K562 (cell line): ENCODE results near the gene SFI1. TPM values are rescaled to one million over a fixed set of nuclear protein-coding genes. Genes with fewer than 3 reads are reported as not detected.

ENCODE experiments used
- FOXK2 ChIP-seq, 2 experiments: fragments of 450-650 bp; IDR thresholded peaks in 1 of 2; conservative IDR thresholded peaks in 1 of 2; 2 replicates each; pipeline ENCODE4 v1.6.1; 2016; ENCODE audit warnings: low read depth in 2 of 2, mild to moderate bottlenecking in 1 of 2
- GTF2E2 ChIP-seq: fragments of 200-800 bp; sonication (Bioruptor generic); IDR thresholded peaks from 2 replicates; pipeline ENCODE4 v1.6.1; 2016; ENCODE audit warnings: missing genetic modification characterization, missing compliant biosample characterization
- LEF1 ChIP-seq: fragments of 450-650 bp; IDR thresholded peaks from 2 replicates; pipeline ENCODE4 v1.6.1; 2016; ENCODE audit warnings: mild to moderate bottlenecking
- NFYB ChIP-seq: IDR thresholded peaks from 2 replicates; pipeline ENCODE4 v1.6.1; 2011; ENCODE audit warnings: mild to moderate bottlenecking, moderate library complexity; ENCODE audit not compliant: insufficient read length; ENCODE audit errors: extremely low read depth
- SMC3 ChIP-seq: conservative IDR thresholded peaks from 2 replicates; pipeline ENCODE4 v1.6.1; 2011; ENCODE audit warnings: low read depth, low read length, improper control_type of control experiment; ENCODE audit not compliant: insufficient read depth
- ZBED1 ChIP-seq: IDR thresholded peaks from 2 replicates; pipeline ENCODE4 v1.6.1; 2014
- ZFP30 ChIP-seq: fragments of 250-450 bp; sonication (Bioruptor Pico); IDR thresholded peaks from 2 replicates; pipeline ENCODE4 v1.8.0; 2022; ENCODE audit warnings: moderate library complexity, mild to moderate bottlenecking, inconsistent platforms, borderline replicate concordance
- ZNF134 ChIP-seq: fragments of 250-450 bp; sonication (Bioruptor Pico); conservative IDR thresholded peaks from 2 replicates; pipeline ENCODE4 v1.4.0; 2020
- ZNF311 ChIP-seq: fragments of 250-450 bp; sonication (Bioruptor Pico); IDR thresholded peaks from 2 replicates; pipeline ENCODE4 v1.4.0; 2020; ENCODE audit warnings: mild to moderate bottlenecking, moderate library complexity
- ZNF57 ChIP-seq: fragments of 450-650 bp; formaldehyde crosslinking; IDR thresholded peaks from 2 replicates; pipeline ENCODE4 v1.4.0; 2020; ENCODE audit warnings: mild to moderate bottlenecking, moderate library complexity
- ZNF583 ChIP-seq: fragments of 250-450 bp; sonication (Bioruptor Pico); IDR thresholded peaks from 2 replicates; pipeline ENCODE4 v1.4.0; 2020
- polyA plus RNA-seq, 8 experiments: library from polyadenylated mRNA; depleted of rRNA in 4 of 8; stranded (reverse) in 5 of 8; unstranded in 3 of 8; fragments of >200 nt; fragmentation: Nextera tagmentation in 2 of 8; fragmentation: Illumina TruSeq in 1 of 8; extraction: Ambion mirVana in 2 of 8; extraction: Trizol in 1 of 8; gene quantifications; 2 replicates each; pipeline versions ENCODE4 v1.2.1 to v1.2.3, GENCODE V29; 2011 to 2014; ENCODE audit warnings: inconsistent platforms in 1 of 8, missing spikeins in 1 of 8
- total RNA-seq, 7 experiments: library from RNA; depleted of rRNA in 6 of 7; stranded (reverse); fragments of >200 nt in 6 of 7; fragmentation: Illumina TruSeq in 2 of 7; extraction: Trizol in 2 of 7; gene quantifications; 2 replicates each; pipeline versions ENCODE4 v1.2.1 to v1.2.3, GENCODE V29; 2011 to 2021; ENCODE audit warnings: low replicate concordance in 1 of 7
- TF ChIP-seq, protein P1 (sequence below): fragments of 200-400 bp; formaldehyde crosslinking; IDR thresholded peaks from 2 replicates; pipeline ENCODE4 v1.6.1; 2017; ENCODE audit warnings: mild to moderate bottlenecking, low read depth, low read length, moderate library complexity
- TF ChIP-seq, protein P2 (sequence below): fragments of 250-450 bp; sonication (Bioruptor Pico); IDR thresholded peaks from 2 replicates; pipeline ENCODE4 v1.4.0; 2020; ENCODE audit warnings: mild to moderate bottlenecking
- TF ChIP-seq, protein P3 (sequence below): fragments of 150-350 bp; IDR thresholded peaks from 2 replicates; pipeline ENCODE4 v1.6.1; 2014; ENCODE audit warnings: low read depth, mild to moderate bottlenecking, low read length, borderline replicate concordance
- TF ChIP-seq, protein P4 (sequence below): fragments of 450-650 bp; IDR thresholded peaks from 2 replicates; pipeline ENCODE4 v1.6.1; 2017; ENCODE audit warnings: antibody characterized with exemption, mild to moderate bottlenecking

Gene SFI1
- total and polyA plus RNA-seq, 9 of the 15 experiments (the other 6 are each of a cell fraction or from before 2014, with no cell fraction given): 3.0 to 25.6 (median 14.1) TPM

DNA sequence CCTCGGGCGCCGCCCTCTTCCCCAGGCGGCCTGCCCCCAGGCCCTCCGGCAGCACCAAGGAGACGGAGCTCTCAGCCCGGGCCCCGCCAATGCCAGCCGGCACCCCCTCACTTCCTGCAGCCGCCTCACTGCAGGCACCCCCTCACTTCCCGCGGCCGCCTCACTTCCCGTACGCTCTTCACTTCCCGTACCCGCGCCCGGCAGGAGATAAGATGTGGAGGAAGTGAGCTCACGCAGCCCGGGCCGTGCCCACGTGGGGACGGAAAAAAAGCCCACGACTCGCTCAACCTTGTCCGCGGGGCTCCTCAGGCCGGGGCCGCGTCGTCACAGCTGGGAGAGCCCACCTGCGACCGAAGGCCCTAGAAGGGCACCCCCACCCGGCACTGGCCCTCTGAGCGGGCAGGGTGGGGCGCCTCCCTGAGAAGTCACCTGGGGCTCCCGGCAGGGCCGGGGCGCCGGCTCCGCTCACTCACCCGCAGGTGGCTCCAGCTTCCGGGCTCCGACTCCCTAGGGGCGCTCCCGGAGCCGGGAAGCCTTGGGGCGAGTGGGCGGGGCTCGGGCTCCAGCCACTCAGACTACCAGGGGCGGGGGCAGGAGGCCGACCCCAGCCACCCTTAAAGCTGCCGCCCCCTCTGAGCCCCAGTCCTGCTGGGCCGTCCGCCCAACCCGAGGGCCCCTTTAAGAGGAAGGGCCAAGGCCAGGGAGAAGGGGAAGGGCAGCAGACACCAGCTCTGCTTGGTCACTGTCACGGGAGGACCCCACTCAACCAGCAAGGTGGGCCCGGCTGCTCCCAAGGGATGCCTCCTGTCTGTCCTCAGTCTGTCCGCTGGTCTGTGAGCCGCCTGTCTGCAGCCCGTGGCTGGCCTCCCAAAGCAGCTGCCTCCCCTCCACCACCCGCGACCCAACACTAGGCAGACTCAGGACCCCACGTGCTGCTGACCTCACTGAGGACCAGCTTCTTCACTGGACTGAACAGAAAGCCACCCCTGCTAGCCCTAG is 134.3 kb downstream of the SFI1 start (continued):
- TF ChIP-seq, protein P1, sequence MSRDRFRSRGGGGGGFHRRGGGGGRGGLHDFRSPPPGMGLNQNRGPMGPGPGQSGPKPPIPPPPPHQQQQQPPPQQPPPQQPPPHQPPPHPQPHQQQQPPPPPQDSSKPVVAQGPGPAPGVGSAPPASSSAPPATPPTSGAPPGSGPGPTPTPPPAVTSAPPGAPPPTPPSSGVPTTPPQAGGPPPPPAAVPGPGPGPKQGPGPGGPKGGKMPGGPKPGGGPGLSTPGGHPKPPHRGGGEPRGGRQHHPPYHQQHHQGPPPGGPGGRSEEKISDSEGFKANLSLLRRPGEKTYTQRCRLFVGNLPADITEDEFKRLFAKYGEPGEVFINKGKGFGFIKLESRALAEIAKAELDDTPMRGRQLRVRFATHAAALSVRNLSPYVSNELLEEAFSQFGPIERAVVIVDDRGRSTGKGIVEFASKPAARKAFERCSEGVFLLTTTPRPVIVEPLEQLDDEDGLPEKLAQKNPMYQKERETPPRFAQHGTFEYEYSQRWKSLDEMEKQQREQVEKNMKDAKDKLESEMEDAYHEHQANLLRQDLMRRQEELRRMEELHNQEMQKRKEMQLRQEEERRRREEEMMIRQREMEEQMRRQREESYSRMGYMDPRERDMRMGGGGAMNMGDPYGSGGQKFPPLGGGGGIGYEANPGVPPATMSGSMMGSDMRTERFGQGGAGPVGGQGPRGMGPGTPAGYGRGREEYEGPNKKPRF: no peak
- TF ChIP-seq GTF2E2 (tag): no peak
- no peak for TF ChIP-seq LEF1
- no peak for TF ChIP-seq ZBED1
- 0 out of 4 replicates have a peak, but pooled peaks of 1 of the 2 experiments have one; percentile 36 for TF ChIP-seq FOXK2 (conservative IDR thresholded peaks at IDR 0.05 in 1 of 2, IDR thresholded peaks at IDR 0.05 in 1 of 2; ENCODE audit: low read depth in 2 of 2)
- TF ChIP-seq ZNF134 (CRISPR knock-in tag): no peak
- peak; percentile 4 for TF ChIP-seq NFYB
- TF ChIP-seq ZFP30 (CRISPR knock-in tag): no peak
- TF ChIP-seq, protein P2, sequence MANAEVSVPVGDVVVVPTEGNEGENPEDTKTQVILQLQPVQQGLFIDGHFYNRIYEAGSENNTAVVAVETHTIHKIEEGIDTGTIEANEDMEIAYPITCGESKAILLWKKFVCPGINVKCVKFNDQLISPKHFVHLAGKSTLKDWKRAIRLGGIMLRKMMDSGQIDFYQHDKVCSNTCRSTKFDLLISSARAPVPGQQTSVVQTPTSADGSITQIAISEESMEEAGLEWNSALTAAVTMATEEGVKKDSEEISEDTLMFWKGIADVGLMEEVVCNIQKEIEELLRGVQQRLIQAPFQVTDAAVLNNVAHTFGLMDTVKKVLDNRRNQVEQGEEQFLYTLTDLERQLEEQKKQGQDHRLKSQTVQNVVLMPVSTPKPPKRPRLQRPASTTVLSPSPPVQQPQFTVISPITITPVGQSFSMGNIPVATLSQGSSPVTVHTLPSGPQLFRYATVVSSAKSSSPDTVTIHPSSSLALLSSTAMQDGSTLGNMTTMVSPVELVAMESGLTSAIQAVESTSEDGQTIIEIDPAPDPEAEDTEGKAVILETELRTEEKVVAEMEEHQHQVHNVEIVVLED: no peak
- TF ChIP-seq, protein P3, sequence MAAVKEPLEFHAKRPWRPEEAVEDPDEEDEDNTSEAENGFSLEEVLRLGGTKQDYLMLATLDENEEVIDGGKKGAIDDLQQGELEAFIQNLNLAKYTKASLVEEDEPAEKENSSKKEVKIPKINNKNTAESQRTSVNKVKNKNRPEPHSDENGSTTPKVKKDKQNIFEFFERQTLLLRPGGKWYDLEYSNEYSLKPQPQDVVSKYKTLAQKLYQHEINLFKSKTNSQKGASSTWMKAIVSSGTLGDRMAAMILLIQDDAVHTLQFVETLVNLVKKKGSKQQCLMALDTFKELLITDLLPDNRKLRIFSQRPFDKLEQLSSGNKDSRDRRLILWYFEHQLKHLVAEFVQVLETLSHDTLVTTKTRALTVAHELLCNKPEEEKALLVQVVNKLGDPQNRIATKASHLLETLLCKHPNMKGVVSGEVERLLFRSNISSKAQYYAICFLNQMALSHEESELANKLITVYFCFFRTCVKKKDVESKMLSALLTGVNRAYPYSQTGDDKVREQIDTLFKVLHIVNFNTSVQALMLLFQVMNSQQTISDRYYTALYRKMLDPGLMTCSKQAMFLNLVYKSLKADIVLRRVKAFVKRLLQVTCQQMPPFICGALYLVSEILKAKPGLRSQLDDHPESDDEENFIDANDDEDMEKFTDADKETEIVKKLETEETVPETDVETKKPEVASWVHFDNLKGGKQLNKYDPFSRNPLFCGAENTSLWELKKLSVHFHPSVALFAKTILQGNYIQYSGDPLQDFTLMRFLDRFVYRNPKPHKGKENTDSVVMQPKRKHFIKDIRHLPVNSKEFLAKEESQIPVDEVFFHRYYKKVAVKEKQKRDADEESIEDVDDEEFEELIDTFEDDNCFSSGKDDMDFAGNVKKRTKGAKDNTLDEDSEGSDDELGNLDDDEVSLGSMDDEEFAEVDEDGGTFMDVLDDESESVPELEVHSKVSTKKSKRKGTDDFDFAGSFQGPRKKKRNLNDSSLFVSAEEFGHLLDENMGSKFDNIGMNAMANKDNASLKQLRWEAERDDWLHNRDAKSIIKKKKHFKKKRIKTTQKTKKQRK: no peak
- TF ChIP-seq ZNF583: no peak
- no peak for TF ChIP-seq SMC3
- no peak for TF ChIP-seq ZNF311
- TF ChIP-seq ZNF57 (CRISPR knock-in tag): no peak
- TF ChIP-seq, protein P4, sequence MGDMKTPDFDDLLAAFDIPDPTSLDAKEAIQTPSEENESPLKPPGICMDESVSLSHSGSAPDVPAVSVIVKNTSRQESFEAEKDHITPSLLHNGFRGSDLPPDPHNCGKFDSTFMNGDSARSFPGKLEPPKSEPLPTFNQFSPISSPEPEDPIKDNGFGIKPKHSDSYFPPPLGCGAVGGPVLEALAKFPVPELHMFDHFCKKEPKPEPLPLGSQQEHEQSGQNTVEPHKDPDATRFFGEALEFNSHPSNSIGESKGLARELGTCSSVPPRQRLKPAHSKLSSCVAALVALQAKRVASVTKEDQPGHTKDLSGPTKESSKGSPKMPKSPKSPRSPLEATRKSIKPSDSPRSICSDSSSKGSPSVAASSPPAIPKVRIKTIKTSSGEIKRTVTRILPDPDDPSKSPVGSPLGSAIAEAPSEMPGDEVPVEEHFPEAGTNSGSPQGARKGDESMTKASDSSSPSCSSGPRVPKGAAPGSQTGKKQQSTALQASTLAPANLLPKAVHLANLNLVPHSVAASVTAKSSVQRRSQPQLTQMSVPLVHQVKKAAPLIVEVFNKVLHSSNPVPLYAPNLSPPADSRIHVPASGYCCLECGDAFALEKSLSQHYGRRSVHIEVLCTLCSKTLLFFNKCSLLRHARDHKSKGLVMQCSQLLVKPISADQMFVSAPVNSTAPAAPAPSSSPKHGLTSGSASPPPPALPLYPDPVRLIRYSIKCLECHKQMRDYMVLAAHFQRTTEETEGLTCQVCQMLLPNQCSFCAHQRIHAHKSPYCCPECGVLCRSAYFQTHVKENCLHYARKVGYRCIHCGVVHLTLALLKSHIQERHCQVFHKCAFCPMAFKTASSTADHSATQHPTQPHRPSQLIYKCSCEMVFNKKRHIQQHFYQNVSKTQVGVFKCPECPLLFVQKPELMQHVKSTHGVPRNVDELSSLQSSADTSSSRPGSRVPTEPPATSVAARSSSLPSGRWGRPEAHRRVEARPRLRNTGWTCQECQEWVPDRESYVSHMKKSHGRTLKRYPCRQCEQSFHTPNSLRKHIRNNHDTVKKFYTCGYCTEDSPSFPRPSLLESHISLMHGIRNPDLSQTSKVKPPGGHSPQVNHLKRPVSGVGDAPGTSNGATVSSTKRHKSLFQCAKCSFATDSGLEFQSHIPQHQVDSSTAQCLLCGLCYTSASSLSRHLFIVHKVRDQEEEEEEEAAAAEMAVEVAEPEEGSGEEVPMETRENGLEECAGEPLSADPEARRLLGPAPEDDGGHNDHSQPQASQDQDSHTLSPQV: peak; percentile 53; the same call in 1 of the 2 replicates
